Ascending aorta (tissue), 2 donors: ENCODE results near the gene RAVER2. TPM values are rescaled to one million over a fixed set of nuclear protein-coding genes. Genes with fewer than 3 reads are reported as not detected.

Experiments used
- DNase-seq, 2 donors: peaks; one replicate each; pipeline ENCODE4 v3.0.0-alpha.2; 2019; ENCODE audit warnings: low spot score in 2 of 2
- H3K27ac ChIP-seq, 2 donors: fragments of 200-600 bp; sonication (generic); one replicate each; pipeline ENCODE4 v1.5.1; 2016 to 2017; ENCODE audit warnings: mild to moderate bottlenecking in 1 of 2
- H3K27me3 ChIP-seq: fragments of 200-600 bp; sonication (generic); one replicate; pipeline ENCODE4 v1.5.1; 2017
- H3K36me3 ChIP-seq, 2 donors: fragments of 200-600 bp; sonication (generic); one replicate each; pipeline ENCODE4 v1.5.1; 2016
- H3K4me1 ChIP-seq, 2 donors: fragments of 200-600 bp; sonication (generic); one replicate each; pipeline ENCODE4 v1.5.1; 2016 to 2017; ENCODE audit warnings: mild to moderate bottlenecking in 1 of 2
- H3K4me3 ChIP-seq, 2 donors: fragments of 200-600 bp; sonication (generic); one replicate each; pipeline ENCODE4 v1.5.1; 2016 to 2017; ENCODE audit warnings: mild to moderate bottlenecking in 1 of 2
- H3K9me3 ChIP-seq, 2 donors: fragments of 200-600 bp; sonication (generic); one replicate each; pipeline ENCODE4 v1.5.1; 2016
- CTCF ChIP-seq, 3 experiments: fragments of 200-600 bp in 2 of 3; fragments of 450-650 bp in 1 of 3; sonication (generic) in 2 of 3; IDR thresholded peaks; one replicate each; pipeline ENCODE4 v1.5.1; 2016 to 2019; ENCODE audit warnings: antibody characterized with exemption in 3 of 3, mild to moderate bottlenecking in 1 of 3, moderate library complexity in 1 of 3
- intact Hi-C: fragments of 100-400 bp; cut with DNase I; formaldehyde crosslinking; loops from one replicate; pipeline ENCODE4 v1.15.1; 2023
- total RNA-seq: library from RNA; depleted of rRNA; stranded (reverse); fragments of >200 nt; gene quantifications from one replicate; pipeline ENCODE4 v1.1.0, GENCODE V29; 2016

The RAVER2 gene
- total RNA-seq, 1 donor from 2014 or later = 17.7 TPM

- Histone ChIP-seq H3K27ac (no peak overlapping the region), H3K36me3 (peaks cover 43 to 83% of the 10 kb centered on the region in 2 donors)
- TF ChIP-seq CTCF (IDR thresholded peaks at IDR 0.05) = no peak
Observed at GRCh38 chr1:64849942-64850341, 105.1 kb downstream of the RAVER2 start.

GRCh38 chr1:64850846-64851245, 106.0 kb downstream of the RAVER2 start:
- no peaks in the 10 kb centered on the region for H3K4me1 ChIP-seq
- peaks cover 48 to 84% of the 10 kb centered on the region in 2 donors for H3K36me3 ChIP-seq
- no peaks in the 10 kb centered on the region for H3K9me3 ChIP-seq
- no peak overlapping the region for H3K4me3 ChIP-seq
- H3K27me3 ChIP-seq = no peaks in the 10 kb centered on the region
- intact Hi-C loops = no loop called here
- TF ChIP-seq CTCF (IDR thresholded peaks at IDR 0.05) = no peak
- DNase-seq = no peak
- H3K27ac ChIP-seq = no peak overlapping the region

More at GRCh38 chr1:64849942-64850341, 105.1 kb downstream of the RAVER2 start:
- no peak overlapping the region for H3K4me3 ChIP-seq
- intact Hi-C loops = no loop called here
- no peaks in the 10 kb centered on the region for H3K4me1 ChIP-seq
- H3K9me3 ChIP-seq = no peaks in the 10 kb centered on the region
- no peak for DNase-seq
- no peaks in the 10 kb centered on the region for H3K27me3 ChIP-seq

GRCh38 chr1:64851664-64852063, 106.8 kb downstream of the RAVER2 start:
- Histone ChIP-seq H3K27me3 (no peaks in the 10 kb centered on the region), H3K27ac (no peak overlapping the region), H3K36me3 (peaks cover 49 to 84% of the 10 kb centered on the region in 2 donors), H3K4me3 (no peak overlapping the region), H3K4me1 (no peaks in the 10 kb centered on the region), H3K9me3 (no peaks in the 10 kb centered on the region)
- DNase-seq = no peak
- TF ChIP-seq CTCF (IDR thresholded peaks at IDR 0.05) = no peak
- intact Hi-C loops = no loop called here

- Histone ChIP-seq H3K27ac (no peak overlapping the region), H3K36me3 (peaks cover 69 to 89% of the 10 kb centered on the region in 2 donors), H3K4me3 (no peak overlapping the region), H3K27me3 (no peaks in the 10 kb centered on the region), H3K4me1 (no peaks in the 10 kb centered on the region), H3K9me3 (no peaks in the 10 kb centered on the region)
- TF ChIP-seq CTCF (IDR thresholded peaks at IDR 0.05) = no peak
- intact Hi-C loops = no loop called here
- no peak for DNase-seq
Observed at GRCh38 chr1:64854674-64855073, 109.8 kb downstream of the RAVER2 start.

GRCh38 chr1:64855557-64855956, 110.7 kb downstream of the RAVER2 start:
- intact Hi-C loops = no loop called here
- Histone ChIP-seq H3K4me3 (no peak overlapping the region), H3K27ac (no peak overlapping the region), H3K9me3 (no peaks in the 10 kb centered on the region), H3K4me1 (no peaks in the 10 kb centered on the region), H3K36me3 (peaks cover 64 to 86% of the 10 kb centered on the region in 2 donors), H3K27me3 (no peaks in the 10 kb centered on the region)
- no peak for TF ChIP-seq CTCF (IDR thresholded peaks at IDR 0.05)
- no peak for DNase-seq

GRCh38 chr1:64856553-64856952, 111.7 kb downstream of the RAVER2 start:
- intact Hi-C loops = no loop called here
- DNase-seq = no peak

More at GRCh38 chr1:64856553-64856952, 111.7 kb downstream of the RAVER2 start:
- no peaks in the 10 kb centered on the region for H3K9me3 ChIP-seq
- H3K4me1 ChIP-seq = no peaks in the 10 kb centered on the region
- H3K4me3 ChIP-seq = no peak overlapping the region
- no peak for TF ChIP-seq CTCF (IDR thresholded peaks at IDR 0.05)
- H3K27me3 ChIP-seq = no peaks in the 10 kb centered on the region
- H3K36me3 ChIP-seq = peaks cover 58 to 77% of the 10 kb centered on the region in 2 donors
- no peak overlapping the region for H3K27ac ChIP-seq
